ENCODE data around the gene CCDC110. TPM values are rescaled to one million over a fixed set of nuclear protein-coding genes. Genes with fewer than 3 reads are reported as not detected.

CCDC110 gene
- total RNA-seq, 6 experiments from 2014 or later = not detected

DNA sequence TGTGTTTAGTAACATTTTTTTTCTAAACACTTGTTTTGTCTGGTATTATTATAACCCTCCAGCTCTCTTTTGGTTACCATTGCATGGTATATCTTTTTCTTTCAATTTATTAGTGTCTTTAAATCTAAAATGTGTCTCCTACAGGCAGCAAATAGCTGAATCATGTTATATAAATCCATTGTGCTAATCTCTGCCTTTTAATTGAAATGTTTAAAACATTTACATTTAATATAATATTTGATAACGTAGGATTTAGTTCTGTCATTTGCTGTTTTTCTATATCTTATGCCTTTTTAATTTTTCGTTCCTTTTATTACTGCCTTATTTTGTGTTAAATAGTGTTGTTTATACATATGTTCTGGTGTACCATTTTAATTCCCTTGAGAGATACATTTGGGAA lies 17.1 kb upstream of the CCDC110 start:
- Mint-ChIP-seq H3K27me3 (ENCODE audit: insufficient read depth) (peaks cover 4% of the 10 kb centered on the region), H3K4me3 (no peak overlapping the region), H3K36me3 (ENCODE audit: low read depth) (peaks cover 8% of the 10 kb centered on the region; the same call in 1 of the 2 replicates), H3K4me1 (ENCODE audit: low read depth) (peaks cover 6% of the 10 kb centered on the region; the same call in 1 of the 2 replicates), H3K9me3 (peaks cover 17% of the 10 kb centered on the region), H3K27ac (no peak overlapping the region)
- no peak for DNase-seq
- TF ChIP-seq, protein P1, sequence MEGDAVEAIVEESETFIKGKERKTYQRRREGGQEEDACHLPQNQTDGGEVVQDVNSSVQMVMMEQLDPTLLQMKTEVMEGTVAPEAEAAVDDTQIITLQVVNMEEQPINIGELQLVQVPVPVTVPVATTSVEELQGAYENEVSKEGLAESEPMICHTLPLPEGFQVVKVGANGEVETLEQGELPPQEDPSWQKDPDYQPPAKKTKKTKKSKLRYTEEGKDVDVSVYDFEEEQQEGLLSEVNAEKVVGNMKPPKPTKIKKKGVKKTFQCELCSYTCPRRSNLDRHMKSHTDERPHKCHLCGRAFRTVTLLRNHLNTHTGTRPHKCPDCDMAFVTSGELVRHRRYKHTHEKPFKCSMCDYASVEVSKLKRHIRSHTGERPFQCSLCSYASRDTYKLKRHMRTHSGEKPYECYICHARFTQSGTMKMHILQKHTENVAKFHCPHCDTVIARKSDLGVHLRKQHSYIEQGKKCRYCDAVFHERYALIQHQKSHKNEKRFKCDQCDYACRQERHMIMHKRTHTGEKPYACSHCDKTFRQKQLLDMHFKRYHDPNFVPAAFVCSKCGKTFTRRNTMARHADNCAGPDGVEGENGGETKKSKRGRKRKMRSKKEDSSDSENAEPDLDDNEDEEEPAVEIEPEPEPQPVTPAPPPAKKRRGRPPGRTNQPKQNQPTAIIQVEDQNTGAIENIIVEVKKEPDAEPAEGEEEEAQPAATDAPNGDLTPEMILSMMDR (IDR thresholded peaks at IDR 0.05) = no peak

DNA sequence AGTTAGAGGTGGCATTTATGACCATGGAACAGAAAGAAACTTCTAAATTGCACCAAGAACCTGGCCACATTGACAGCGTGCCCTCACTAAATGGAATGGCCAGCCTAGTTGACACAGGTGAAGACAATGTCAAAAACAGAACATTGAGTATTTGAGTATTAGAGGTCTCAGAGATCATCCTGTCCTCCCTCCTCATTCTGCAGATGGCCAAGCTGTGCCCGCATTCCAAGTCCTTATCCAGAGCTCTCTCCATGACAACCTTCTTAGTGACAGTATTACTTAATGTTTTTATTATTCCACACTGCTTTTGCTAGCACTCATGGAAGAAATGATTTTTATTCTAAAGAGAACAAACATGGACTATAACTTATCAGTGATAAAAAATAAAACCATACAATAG lies 9.9 kb upstream of the CCDC110 start:
- Mint-ChIP-seq H3K4me3 (no peak overlapping the region), H3K9me3 (no peaks in the 10 kb centered on the region), H3K27me3 (ENCODE audit: insufficient read depth) (peaks cover 26% of the 10 kb centered on the region), H3K4me1 (ENCODE audit: low read depth) (no peaks in the 10 kb centered on the region), H3K36me3 (ENCODE audit: low read depth) (no peaks in the 10 kb centered on the region), H3K27ac (no peak overlapping the region)
- TF ChIP-seq, protein P1 (IDR thresholded peaks at IDR 0.05) = no peak
- no peak for DNase-seq

DNA sequence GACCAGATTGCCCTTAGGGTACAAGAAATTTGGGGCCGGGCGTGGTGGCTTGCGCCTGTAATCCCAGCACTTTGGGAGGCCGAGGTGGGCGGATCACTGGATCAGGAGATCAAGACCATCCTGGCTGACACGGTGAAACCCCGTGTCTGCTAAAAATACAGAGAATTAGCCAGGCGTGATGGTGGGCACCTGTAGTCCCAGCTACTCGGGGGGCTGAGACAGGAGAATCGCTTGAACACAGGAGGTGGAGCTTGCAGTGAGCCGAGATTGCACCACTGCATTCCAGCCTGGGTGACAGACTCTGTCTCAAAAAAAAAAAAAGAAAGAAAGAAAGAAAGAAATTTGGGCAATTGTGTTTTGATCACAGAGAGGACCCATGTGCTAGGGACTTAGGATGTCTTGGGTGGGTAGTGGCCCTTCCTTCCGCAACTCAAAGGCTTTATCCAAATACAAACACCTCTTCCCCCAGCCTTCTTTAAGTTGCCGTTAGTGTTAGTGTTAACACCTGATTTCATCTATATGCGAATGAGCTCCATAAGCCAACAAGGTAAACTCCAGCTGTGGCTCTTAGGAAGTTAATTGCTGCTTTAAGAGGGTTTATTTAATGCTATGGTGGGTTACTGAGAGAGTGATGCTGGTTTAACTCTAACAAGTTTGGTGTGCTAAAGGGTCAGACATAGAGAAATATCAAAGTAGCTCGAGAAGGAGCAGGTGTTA lies 8.6 kb upstream of the CCDC110 start:
- no peak overlapping the region for H3K27ac Mint-ChIP-seq
- H3K27me3 Mint-ChIP-seq (ENCODE audit: insufficient read depth) = peaks cover 30% of the 10 kb centered on the region
- H3K9me3 Mint-ChIP-seq = no peaks in the 10 kb centered on the region
- H3K4me3 Mint-ChIP-seq = no peak overlapping the region
- no peak for DNase-seq
- no peaks in the 10 kb centered on the region for H3K36me3 Mint-ChIP-seq (ENCODE audit: low read depth)
- no peaks in the 10 kb centered on the region for H3K4me1 Mint-ChIP-seq (ENCODE audit: low read depth)
- TF ChIP-seq, protein P1 (IDR thresholded peaks at IDR 0.05) = no peak

DNA sequence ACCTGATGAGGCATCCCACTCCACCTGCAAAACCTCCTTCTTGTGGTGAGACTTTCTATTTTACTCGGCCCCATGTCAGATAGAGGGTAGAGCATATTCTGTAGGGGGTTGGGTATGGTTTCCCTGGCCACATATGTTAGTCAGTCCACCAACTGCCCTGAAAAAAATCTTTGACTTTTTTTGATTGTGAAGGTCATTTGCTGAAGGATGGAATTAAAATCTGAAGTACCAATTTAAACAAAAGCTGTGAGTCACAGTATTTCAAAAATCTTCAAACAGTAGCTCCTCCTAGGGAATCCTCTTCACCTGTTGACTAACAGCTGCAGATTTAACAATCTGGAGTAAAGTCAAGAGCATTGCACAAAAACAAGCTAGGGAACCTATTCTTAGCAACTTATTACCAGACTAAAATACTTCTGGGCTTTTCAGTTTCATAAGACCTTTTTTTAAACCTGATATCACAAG lies 8.0 kb upstream of the CCDC110 start:
- Mint-ChIP-seq H3K27me3 (ENCODE audit: insufficient read depth) (peaks cover 34% of the 10 kb centered on the region), H3K27ac (no peak overlapping the region), H3K4me1 (ENCODE audit: low read depth) (no peaks in the 10 kb centered on the region), H3K36me3 (ENCODE audit: low read depth) (no peaks in the 10 kb centered on the region), H3K9me3 (no peaks in the 10 kb centered on the region), H3K4me3 (no peak overlapping the region)
- TF ChIP-seq, protein P1 (IDR thresholded peaks at IDR 0.05) = no peak
- no peak for DNase-seq

DNA sequence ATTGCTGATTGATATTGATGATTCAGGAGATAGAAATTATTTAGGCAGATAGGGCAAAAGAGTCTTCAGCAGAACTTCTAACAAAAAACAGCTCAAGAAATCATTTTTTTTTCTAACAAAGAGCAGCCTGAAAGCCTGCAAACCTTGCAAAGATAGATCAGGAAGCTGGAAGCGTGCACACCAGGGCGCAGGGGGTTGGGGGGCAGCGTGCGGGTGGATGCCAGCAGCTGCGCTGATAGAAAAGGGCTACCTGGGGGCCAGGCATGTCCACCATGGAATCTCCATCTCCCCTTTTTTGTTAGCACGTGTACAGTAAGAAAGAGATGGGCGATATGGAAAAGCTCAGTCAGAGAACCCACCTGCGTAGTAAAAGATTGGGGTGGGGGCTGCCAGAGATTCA lies 1.7 kb upstream of the CCDC110 start:
- Mint-ChIP-seq H3K27ac (no peak overlapping the region), H3K4me1 (ENCODE audit: low read depth) (0 out of 2 replicates have a peak, but pooled peaks cover 6% of the 10 kb centered on the region), H3K9me3 (no peaks in the 10 kb centered on the region), H3K27me3 (ENCODE audit: insufficient read depth) (peaks cover 35% of the 10 kb centered on the region), H3K4me3 (no peak overlapping the region), H3K36me3 (ENCODE audit: low read depth) (no peaks in the 10 kb centered on the region)
- DNase-seq = no peak
- TF ChIP-seq, protein P1 (IDR thresholded peaks at IDR 0.05) = no peak
